ENCODE results near the gene PWP1.

- TF ChIP-seq CTCF (IDR thresholded peaks at IDR 0.05; ENCODE audit: low read depth, low read length) (no peak), POLR2A (IDR thresholded peaks at IDR 0.05; ENCODE audit: extremely low read depth, insufficient read length) (no peak)
- TF ChIP-seq, protein P1, sequence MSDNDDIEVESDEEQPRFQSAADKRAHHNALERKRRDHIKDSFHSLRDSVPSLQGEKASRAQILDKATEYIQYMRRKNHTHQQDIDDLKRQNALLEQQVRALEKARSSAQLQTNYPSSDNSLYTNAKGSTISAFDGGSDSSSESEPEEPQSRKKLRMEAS (IDR thresholded peaks at IDR 0.05; ENCODE audit: low read depth, low read length) = no peak
These were observed 29.3 kb upstream of the PWP1 start for GRCh38 chr12:107656302-107656701.

All from NB4 (cell line).